ENCODE measurements around the gene FRMPD1. TPM values are rescaled to one million over a fixed set of nuclear protein-coding genes. Genes with fewer than 3 reads are reported as not detected.

The FRMPD1 gene
- total and polyA plus RNA-seq, 10 of the 15 experiments (the other 5 are each of a cell fraction or from before 2014, with no cell fraction given): 0.01 to 0.08 (median 0.05) TPM; not detected in 6

DNA sequence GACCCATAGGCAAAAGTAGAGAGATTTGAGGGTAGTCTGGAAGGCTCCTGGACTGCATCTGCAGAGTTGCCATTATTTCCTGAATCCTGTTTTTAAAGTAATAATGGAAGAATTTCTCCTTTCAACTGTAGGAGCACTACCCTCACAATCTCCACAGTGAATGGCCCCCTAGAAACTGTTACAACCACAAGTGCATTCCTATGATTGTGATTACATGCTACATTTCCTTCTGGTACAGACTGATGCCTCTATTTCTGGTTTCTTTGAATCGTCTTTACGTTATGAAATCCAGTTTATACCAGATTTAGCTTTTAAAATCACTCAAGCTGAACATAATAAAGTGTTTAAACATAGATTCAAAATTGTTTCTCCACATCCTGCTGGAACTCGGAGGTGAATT, 49.4 kb downstream of the FRMPD1 start:
- H3K4me1 ChIP-seq (ENCODE audit: control insufficient read depth, insufficient read depth, low read length): no peaks in the 10 kb centered on the region
- no peaks in the 10 kb centered on the region for H3K9me3 ChIP-seq (replicated peaks; ENCODE audit: control insufficient read depth, insufficient read depth, low read length)
- no peak overlapping the region for H3K27ac ChIP-seq (ENCODE audit: control insufficient read depth, insufficient read depth)
- in situ Hi-C loops (cut with MboI) (no loop called here), intact Hi-C loops (cut with micrococcal nuclease; ENCODE audit: unreplicated experiment) (no loop called here)
- WGBS (ENCODE audit: insufficient coverage, insufficient replicate concordance, low lambda C conversion rate, missing lambda C conversion rate): 13% methylated on average over 3 of the region's 3 CpGs
- no peaks in the 10 kb centered on the region for H3K36me3 ChIP-seq (ENCODE audit: control insufficient read depth in 2 of 2, insufficient read depth in 2 of 2, low read length in 1 of 2)
- no peak for DNase-seq (ENCODE audit: low read depth, low spot score)
- TF ChIP-seq POU2F2 (IDR thresholded peaks at IDR 0.05; ENCODE audit: borderline replicate concordance, low read depth, low read length): no peak
- TF ChIP-seq MYC (IDR thresholded peaks at IDR 0.05; ENCODE audit: insufficient read depth, insufficient read length, insufficient replicate concordance, low read length, severe bottlenecking): no peak
- no peak for TF ChIP-seq RB1 (IDR thresholded peaks at IDR 0.05; ENCODE audit: borderline replicate concordance)
- TF ChIP-seq CHD2 (IDR thresholded peaks at IDR 0.05; ENCODE audit: borderline replicate concordance, low read depth, low read length): no peak
- TF ChIP-seq TCF7 (IDR thresholded peaks at IDR 0.05; ENCODE audit: borderline replicate concordance): no peak
- no peak for TF ChIP-seq JUNB (IDR thresholded peaks at IDR 0.05)
- TF ChIP-seq LARP7 (IDR thresholded peaks at IDR 0.05): no peak
- TF ChIP-seq MTA2 (IDR thresholded peaks at IDR 0.05; ENCODE audit: low read depth): no peak
- no peak for TF ChIP-seq SIN3A (IDR thresholded peaks at IDR 0.05; ENCODE audit: low read depth, low read length)
- TF ChIP-seq ZNF384 (IDR thresholded peaks at IDR 0.05; ENCODE audit: borderline replicate concordance, low read depth, low read length): no peak
- TF ChIP-seq, protein P1, sequence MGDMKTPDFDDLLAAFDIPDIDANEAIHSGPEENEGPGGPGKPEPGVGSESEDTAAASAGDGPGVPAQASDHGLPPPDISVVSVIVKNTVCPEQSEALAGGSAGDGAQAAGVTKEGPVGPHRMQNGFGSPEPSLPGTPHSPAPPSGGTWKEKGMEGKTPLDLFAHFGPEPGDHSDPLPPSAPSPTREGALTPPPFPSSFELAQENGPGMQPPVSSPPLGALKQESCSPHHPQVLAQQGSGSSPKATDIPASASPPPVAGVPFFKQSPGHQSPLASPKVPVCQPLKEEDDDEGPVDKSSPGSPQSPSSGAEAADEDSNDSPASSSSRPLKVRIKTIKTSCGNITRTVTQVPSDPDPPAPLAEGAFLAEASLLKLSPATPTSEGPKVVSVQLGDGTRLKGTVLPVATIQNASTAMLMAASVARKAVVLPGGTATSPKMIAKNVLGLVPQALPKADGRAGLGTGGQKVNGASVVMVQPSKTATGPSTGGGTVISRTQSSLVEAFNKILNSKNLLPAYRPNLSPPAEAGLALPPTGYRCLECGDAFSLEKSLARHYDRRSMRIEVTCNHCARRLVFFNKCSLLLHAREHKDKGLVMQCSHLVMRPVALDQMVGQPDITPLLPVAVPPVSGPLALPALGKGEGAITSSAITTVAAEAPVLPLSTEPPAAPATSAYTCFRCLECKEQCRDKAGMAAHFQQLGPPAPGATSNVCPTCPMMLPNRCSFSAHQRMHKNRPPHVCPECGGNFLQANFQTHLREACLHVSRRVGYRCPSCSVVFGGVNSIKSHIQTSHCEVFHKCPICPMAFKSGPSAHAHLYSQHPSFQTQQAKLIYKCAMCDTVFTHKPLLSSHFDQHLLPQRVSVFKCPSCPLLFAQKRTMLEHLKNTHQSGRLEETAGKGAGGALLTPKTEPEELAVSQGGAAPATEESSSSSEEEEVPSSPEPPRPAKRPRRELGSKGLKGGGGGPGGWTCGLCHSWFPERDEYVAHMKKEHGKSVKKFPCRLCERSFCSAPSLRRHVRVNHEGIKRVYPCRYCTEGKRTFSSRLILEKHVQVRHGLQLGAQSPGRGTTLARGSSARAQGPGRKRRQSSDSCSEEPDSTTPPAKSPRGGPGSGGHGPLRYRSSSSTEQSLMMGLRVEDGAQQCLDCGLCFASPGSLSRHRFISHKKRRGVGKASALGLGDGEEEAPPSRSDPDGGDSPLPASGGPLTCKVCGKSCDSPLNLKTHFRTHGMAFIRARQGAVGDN (IDR thresholded peaks at IDR 0.05): no peak
- TF ChIP-seq ZZZ3 (IDR thresholded peaks at IDR 0.05; ENCODE audit: control insufficient read depth, insufficient read length, low read depth): no peak
- no peak for TF ChIP-seq NFYA (IDR thresholded peaks at IDR 0.05; ENCODE audit: borderline replicate concordance, low read depth, low read length)
- no peak for TF ChIP-seq PAX8 (IDR thresholded peaks at IDR 0.05)
- no peaks in the 10 kb centered on the region for H3K79me2 ChIP-seq (ENCODE audit: control insufficient read depth, insufficient read depth, low read length)
- ChIA-PET CTCF (no interaction called here), POLR2A (no interaction called here), SMC1A (ENCODE audit: uncharacterized antibody, unreplicated experiment) (interaction anchor here (0.9 to 1.0 kb wide), 2 partner anchors 16 to 564 kb away, joined by 3 read pairs; no protein-coding TSS in a partner anchor), RAD21 (ENCODE audit: unreplicated experiment) (no interaction called here)
- no peak for ATAC-seq
- H3K9ac ChIP-seq (ENCODE audit: control insufficient read depth, insufficient read depth, low read length): no peak overlapping the region
- no peak overlapping the region for H3K4me3 ChIP-seq
- no peak for FAIRE-seq
- BruUV-seq (replicated peaks): no TSS peak
- H4K20me1 ChIP-seq (ENCODE audit: control insufficient read depth, insufficient read depth): no peaks in the 10 kb centered on the region
- H2AFZ ChIP-seq (ENCODE audit: control insufficient read depth, low read depth, low read length): no peak overlapping the region
- H3K27me3 ChIP-seq (replicated peaks in 1 of 2; ENCODE audit: control insufficient read depth in 2 of 2, insufficient read depth in 2 of 2, low read length in 1 of 2): peaks cover 0 to 1% of the 10 kb centered on the region in 2 experiments; a peak in 2 of 4 replicates
- no peak overlapping the region for H3K4me2 ChIP-seq (ENCODE audit: control insufficient read depth, insufficient read depth)

Measured in GM12878 (cell line).